ENCODE data around the gene THSD1.

- TF ChIP-seq GLI4 (tag by site-specific recombination; IDR thresholded peaks at IDR 0.05) (no peak), MZF1 (tag by site-specific recombination; IDR thresholded peaks at IDR 0.05; ENCODE audit: borderline replicate concordance) (no peak), ZNF266 (tag by site-specific recombination; IDR thresholded peaks at IDR 0.05; ENCODE audit: low read depth) (no peak), CTCF (tag by site-specific recombination; IDR thresholded peaks at IDR 0.05) (no peak), ZFP37 (tag by site-specific recombination; IDR thresholded peaks at IDR 0.05) (no peak), ZNF521 (tag by site-specific recombination; IDR thresholded peaks at IDR 0.05) (no peak)
These were observed 10.3 kb downstream of the THSD1 start for GRCh38 chr13:52395704-52396103.

Data from HEK293 (cell line).